Astrocyte (in vitro differentiated cells and primary cell): ENCODE measurements around the gene CDX1. TPM values are rescaled to one million over a fixed set of nuclear protein-coding genes. Genes with fewer than 3 reads are reported as not detected.
A peak's percentile ranks its signal among the peaks of the same experiment; 100 is the strongest.

Experiments used
- DNase-seq: peaks from one replicate; pipeline ENCODE4 v3.0.0-alpha.2; 2010; ENCODE audit warnings: low read depth
- FAIRE-seq: peaks from 2 replicates; lab custom pipeline; 2011; peaks lifted over from hg19 to GRCh38; lab: Jason Lieb, UNC
- H2AFZ ChIP-seq: 2 replicates; pipeline ENCODE4 v1.6.0; 2012; ENCODE audit warnings: low read depth, low read length, inconsistent platforms
- H3K27ac ChIP-seq: 2 replicates; pipeline ENCODE4 v1.5.1; 2011; ENCODE audit warnings: low read depth, low read length, inconsistent platforms
- H3K27me3 ChIP-seq: 2 replicates; pipeline ENCODE4 v1.6.0; 2011; ENCODE audit warnings: low read length, inconsistent platforms; ENCODE audit not compliant: insufficient read depth
- H3K36me3 ChIP-seq: 2 replicates; pipeline ENCODE4 v1.5.1; 2011; ENCODE audit warnings: low read length, inconsistent platforms; ENCODE audit not compliant: insufficient read depth
- H3K4me1 ChIP-seq: 2 replicates; pipeline ENCODE4 v1.5.1; 2011; ENCODE audit warnings: low read length, inconsistent platforms; ENCODE audit not compliant: insufficient read depth
- H3K4me2 ChIP-seq: 2 replicates; pipeline ENCODE4 v1.6.0; 2012; ENCODE audit warnings: low read length, inconsistent platforms
- H3K4me3 ChIP-seq: 2 replicates; pipeline ENCODE4 v1.5.1; 2011; ENCODE audit warnings: low read depth, mild to moderate bottlenecking, low read length, inconsistent platforms; ENCODE audit not compliant: insufficient read depth
- H3K79me2 ChIP-seq: 2 replicates; pipeline ENCODE4 v1.6.0; 2012; ENCODE audit warnings: mild to moderate bottlenecking, low read length, inconsistent platforms; ENCODE audit not compliant: insufficient read depth
- H3K9ac ChIP-seq: 2 replicates; pipeline ENCODE4 v1.6.0; 2012; ENCODE audit warnings: mild to moderate bottlenecking, low read length, inconsistent platforms
- H3K9me3 ChIP-seq: 2 replicates; pipeline ENCODE4 v1.5.1; 2012; ENCODE audit warnings: low read depth, mild to moderate bottlenecking, low read length, inconsistent platforms; ENCODE audit not compliant: insufficient read depth
- H4K20me1 ChIP-seq: 2 replicates; pipeline ENCODE4 v1.6.0; 2012; ENCODE audit warnings: low read length, inconsistent platforms; ENCODE audit not compliant: insufficient read depth
- H3K27ac Mint-ChIP-seq: one replicate; pipeline ENCODE4 v1.8.0; 2021; ENCODE audit warnings: mild to moderate bottlenecking, mixed read lengths; ENCODE audit not compliant: unreplicated experiment
- H3K27me3 Mint-ChIP-seq: one replicate; pipeline ENCODE4 v1.8.0; 2021; ENCODE audit warnings: low read depth, mixed read lengths; ENCODE audit not compliant: unreplicated experiment
- H3K36me3 Mint-ChIP-seq: one replicate; pipeline ENCODE4 v1.8.0; 2021; ENCODE audit warnings: low read depth, mixed read lengths; ENCODE audit not compliant: unreplicated experiment
- H3K4me1 Mint-ChIP-seq: one replicate; pipeline ENCODE4 v1.8.0; 2021; ENCODE audit warnings: low read depth, mixed read lengths; ENCODE audit not compliant: unreplicated experiment
- H3K4me3 Mint-ChIP-seq: one replicate; pipeline ENCODE4 v1.8.0; 2021; ENCODE audit warnings: mild to moderate bottlenecking, moderate library complexity, mixed read lengths; ENCODE audit not compliant: unreplicated experiment
- H3K9me3 Mint-ChIP-seq: one replicate; pipeline ENCODE4 v1.8.0; 2021; ENCODE audit warnings: mild to moderate bottlenecking, mixed read lengths; ENCODE audit not compliant: unreplicated experiment
- CTCF ChIP-seq: IDR thresholded peaks from 2 replicates; pipeline ENCODE4 v1.5.1; 2011; ENCODE audit warnings: low read depth, mild to moderate bottlenecking, inconsistent platforms, low read length, moderate library complexity; ENCODE audit not compliant: insufficient read depth
- EZH2 ChIP-seq: IDR thresholded peaks from 2 replicates; pipeline ENCODE4 v1.6.1; 2012; ENCODE audit warnings: mild to moderate bottlenecking, low read length, inconsistent platforms; ENCODE audit not compliant: insufficient read depth
- total RNA-seq: library from RNA; stranded (reverse); gene quantifications from 2 replicates; pipeline ENCODE4 v1.2.1, GENCODE V29; 2021

The CDX1 gene
- total RNA-seq, 1 donor from 2014 or later = not detected

- H3K4me3 Mint-ChIP-seq = peak overlapping the region; percentile 66
- peak overlapping the region; percentile 97 for H3K27ac Mint-ChIP-seq
- no peak overlapping the region for H3K4me3 ChIP-seq
- no peaks in the 10 kb centered on the region for H3K9me3 ChIP-seq
- H3K36me3 Mint-ChIP-seq = peaks cover 16% of the 10 kb centered on the region
- H3K4me1 Mint-ChIP-seq = peaks cover 56% of the 10 kb centered on the region
- H3K9ac ChIP-seq = peak overlapping the region; percentile 90
- no peaks in the 10 kb centered on the region for H3K9me3 Mint-ChIP-seq
- TF ChIP-seq EZH2 = no peak
- TF ChIP-seq CTCF = no peak
- H4K20me1 ChIP-seq = no peaks in the 10 kb centered on the region
- peaks cover 76% of the 10 kb centered on the region for H3K4me1 ChIP-seq
- DNase-seq (no peak), FAIRE-seq (no peak)
- no peaks in the 10 kb centered on the region for H3K27me3 ChIP-seq
- peaks cover 44% of the 10 kb centered on the region for H3K79me2 ChIP-seq
- H3K36me3 ChIP-seq = peaks cover 12% of the 10 kb centered on the region
- H3K4me2 ChIP-seq = peak overlapping the region; percentile 82
- peak overlapping the region; percentile 99 for H3K27ac ChIP-seq
- H2AFZ ChIP-seq = no peak overlapping the region
- no peaks in the 10 kb centered on the region for H3K27me3 Mint-ChIP-seq
These were observed 28.6 kb upstream of the CDX1 start for GRCh38 chr5:150137997-150138396.

- Histone ChIP-seq H3K4me3 (peak overlapping the region; percentile 19), H3K36me3 (peaks cover 12% of the 10 kb centered on the region), H3K4me2 (peak overlapping the region; percentile 82), H3K27ac (peak overlapping the region; percentile 99), H3K9me3 (no peaks in the 10 kb centered on the region), H3K4me1 (peaks cover 83% of the 10 kb centered on the region), H3K9ac (peak overlapping the region; percentile 90), H4K20me1 (no peaks in the 10 kb centered on the region), H3K79me2 (peaks cover 44% of the 10 kb centered on the region), H3K27me3 (no peaks in the 10 kb centered on the region), H2AFZ (no peak overlapping the region)
- no peaks in the 10 kb centered on the region for H3K27me3 Mint-ChIP-seq
- no peak for TF ChIP-seq CTCF
- TF ChIP-seq EZH2 = no peak
- H3K4me3 Mint-ChIP-seq = peak overlapping the region; percentile 66
- peaks cover 16% of the 10 kb centered on the region for H3K36me3 Mint-ChIP-seq
- FAIRE-seq (no peak), DNase-seq (peak; percentile 94)
- H3K4me1 Mint-ChIP-seq = peaks cover 62% of the 10 kb centered on the region
- H3K9me3 Mint-ChIP-seq = no peaks in the 10 kb centered on the region
- peak overlapping the region; percentile 97 for H3K27ac Mint-ChIP-seq
These were observed 27.9 kb upstream of the CDX1 start for GRCh38 chr5:150138551-150139265.

- H3K4me2 ChIP-seq = peak overlapping the region; percentile 82
- TF ChIP-seq EZH2 (no peak), CTCF (no peak)
- H2AFZ ChIP-seq = no peak overlapping the region
- peaks cover 44% of the 10 kb centered on the region for H3K79me2 ChIP-seq
- peak; percentile 96 for DNase-seq
- peaks cover 9% of the 10 kb centered on the region for H3K36me3 ChIP-seq
- Mint-ChIP-seq H3K27ac (peak overlapping the region; percentile 97), H3K36me3 (peaks cover 13% of the 10 kb centered on the region), H3K9me3 (no peaks in the 10 kb centered on the region), H3K27me3 (no peaks in the 10 kb centered on the region), H3K4me1 (peaks cover 68% of the 10 kb centered on the region), H3K4me3 (peak overlapping the region; percentile 66)
- H3K27ac ChIP-seq = peak overlapping the region; percentile 99
- peaks cover 89% of the 10 kb centered on the region for H3K4me1 ChIP-seq
- H3K9me3 ChIP-seq = no peaks in the 10 kb centered on the region
- no peaks in the 10 kb centered on the region for H4K20me1 ChIP-seq
- peak overlapping the region; percentile 19 for H3K4me3 ChIP-seq
- H3K9ac ChIP-seq = peak overlapping the region; percentile 90
- FAIRE-seq = no peak
- H3K27me3 ChIP-seq = no peaks in the 10 kb centered on the region
These were observed 27.2 kb upstream of the CDX1 start for GRCh38 chr5:150139334-150139733.
